Endometrial microvascular endothelial cells (primary cell): ENCODE data around the gene PEX14. TPM values are rescaled to one million over a fixed set of nuclear protein-coding genes. Genes with fewer than 3 reads are reported as not detected.

ENCODE experiments used
- in situ Hi-C: cut with HindIII; loops from 2 replicates; pipeline ENCODE4 v1.10.0; 2017; ENCODE audit warnings: low sequenced_read_pairs, low pct_unique_long_range_greater_than_20kb; ENCODE audit errors: inconsistent ontology term
- total RNA-seq: library from RNA; depleted of rRNA; stranded (reverse); fragments of >200 nt; gene quantifications from one replicate; pipeline ENCODE4 v1.2.3, GENCODE V29; 2015; ENCODE audit errors: inconsistent ontology term

The PEX14 gene
- total RNA-seq, 1 donor from 2014 or later, result 28.6 TPM

GRCh38 chr1:10678852-10679251 lies 204.1 kb downstream of the PEX14 start:
- in situ Hi-C loops, result no loop called here

- in situ Hi-C loops, result no loop called here
Observed at GRCh38 chr1:10679496-10680220, 204.9 kb downstream of the PEX14 start.

Other genes with a start within 250 kb of the PEX14 start
- 255 TPM for gene PGD, start 75.9 kb upstream of the PEX14 start, total RNA-seq
- 7.7 TPM for gene CENPS, start 44.5 kb upstream of the PEX14 start, total RNA-seq
- gene CORT, start 24.9 kb upstream of the PEX14 start, total RNA-seq, result not detected
- gene DFFA, start 2.4 kb upstream of the PEX14 start, total RNA-seq, result 52.5 TPM